IMR-90 (cell line): ENCODE measurements around the gene OTULINL. TPM values are rescaled to one million over a fixed set of nuclear protein-coding genes. Genes with fewer than 3 reads are reported as not detected.

Source experiments
- ATAC-seq: fragments of 200-7000 bp; cut with Tn5 transposase; 2 replicates; pipeline ENCODE4 v1.9.1; 2020; ENCODE audit warnings: low read depth, mild to moderate bottlenecking, moderate library complexity
- BruUV-seq: library from RNA; stranded (reverse); fragments of 400-500 nt; replicated peaks from 2 replicates; lab custom pipeline; 2021; lab: Mats Ljungman, UMichigan
- CTCF ChIA-PET: fragments of 300-600 bp; formaldehyde crosslinking; extraction: SDS; loops from one replicate; lab custom pipeline; 2021; ENCODE audit warnings: antibody characterized with exemption; lab: Yijun Ruan, JAX
- POLR2A ChIA-PET: fragments of 300-600 bp; sonication (Branson Sonifier 250); formaldehyde crosslinking; loops from one replicate; lab custom pipeline; 2022; ENCODE audit warnings: antibody characterized with exemption; ENCODE audit not compliant: unreplicated experiment; lab: Charles Lee
- DNase-seq: peaks from one replicate; pipeline ENCODE4 v3.0.0; 2013
- H2AFZ ChIP-seq: replicated peaks from 2 replicates; pipeline ENCODE3; 2013; ENCODE audit warnings: low read length, mild to moderate bottlenecking; ENCODE audit not compliant: poor library complexity
- H2AK5ac ChIP-seq: 2 replicates; pipeline ENCODE4 v1.6.1; 2013; ENCODE audit warnings: low read depth, low read length, inconsistent platforms
- H2AK9ac ChIP-seq: replicated peaks from 2 replicates; pipeline ENCODE3; 2013; ENCODE audit warnings: mild to moderate bottlenecking, low read depth, low read length, moderate library complexity; ENCODE audit not compliant: poor library complexity
- H2BK120ac ChIP-seq: 2 replicates; pipeline ENCODE4 v1.6.1; 2013; ENCODE audit warnings: low read depth, low read length, inconsistent platforms
- H2BK15ac ChIP-seq: 3 replicates; pipeline ENCODE4 v1.6.1; 2013; ENCODE audit warnings: low read depth, low read length, inconsistent platforms
- H2BK20ac ChIP-seq: 2 replicates; pipeline ENCODE4 v1.6.1; 2013; ENCODE audit warnings: low read depth, mild to moderate bottlenecking, inconsistent platforms, low read length, moderate library complexity
- H2BK5ac ChIP-seq: 2 replicates; pipeline ENCODE4 v1.6.1; 2013; ENCODE audit warnings: mild to moderate bottlenecking, low read depth, low read length, inconsistent platforms; ENCODE audit not compliant: poor library complexity, severe bottlenecking
- H3K14ac ChIP-seq: replicated peaks from 2 replicates; pipeline ENCODE4 v1.6.1; 2013; ENCODE audit warnings: low read depth, low read length, inconsistent platforms
- H3K18ac ChIP-seq: 2 replicates; pipeline ENCODE4 v1.6.1; 2013; ENCODE audit warnings: low read depth, low read length, control low read depth
- H3K23ac ChIP-seq: 2 replicates; pipeline ENCODE4 v1.6.1; 2013; ENCODE audit warnings: low read depth, low read length, inconsistent platforms
- H3K27ac ChIP-seq: 2 replicates; pipeline ENCODE4 v1.5.1; 2013; ENCODE audit warnings: mild to moderate bottlenecking, control low read depth, low read length; ENCODE audit not compliant: insufficient read depth
- H3K27me3 ChIP-seq: 2 replicates; pipeline ENCODE4 v1.6.1; 2013; ENCODE audit warnings: low read length; ENCODE audit not compliant: control insufficient read depth, insufficient read depth
- H3K36me3 ChIP-seq: 2 replicates; pipeline ENCODE4 v1.6.1; 2013; ENCODE audit warnings: low read length, mixed read lengths; ENCODE audit not compliant: control insufficient read depth, insufficient read depth
- H3K4ac ChIP-seq: 2 replicates; pipeline ENCODE4 v1.6.1; 2013; ENCODE audit warnings: low read depth, low read length, inconsistent platforms
- H3K4me1 ChIP-seq: 2 replicates; pipeline ENCODE4 v1.6.1; 2013; ENCODE audit warnings: low read length, mixed read lengths; ENCODE audit not compliant: control insufficient read depth, insufficient read depth
- H3K4me2 ChIP-seq: 2 replicates; pipeline ENCODE4 v1.6.1; 2013; ENCODE audit warnings: low read depth, mild to moderate bottlenecking, control low read depth, low read length, moderate library complexity
- H3K4me3 ChIP-seq: 2 replicates; pipeline ENCODE4 v1.5.1; 2013; ENCODE audit warnings: low read depth, mild to moderate bottlenecking, control low read depth, low read length, moderate library complexity; ENCODE audit not compliant: insufficient read depth
- H3K56ac ChIP-seq: 2 replicates; pipeline ENCODE4 v1.6.1; 2013; ENCODE audit warnings: low read length, inconsistent platforms; ENCODE audit not compliant: insufficient read depth; ENCODE audit errors: extremely low read depth
- H3K79me1 ChIP-seq, 2 experiments: 2 replicates each; pipeline ENCODE4 v1.6.1; 2013; ENCODE audit warnings: low read length in 2 of 2, inconsistent platforms in 1 of 2, low read depth in 1 of 2
- H3K9ac ChIP-seq: 2 replicates; pipeline ENCODE4 v1.6.1; 2013; ENCODE audit warnings: low read depth, low read length, control low read depth
- H3K9me1 ChIP-seq: 2 replicates; pipeline ENCODE4 v1.6.1; 2013; ENCODE audit warnings: low read length, inconsistent platforms; ENCODE audit not compliant: insufficient read depth
- H3K9me3 ChIP-seq: 2 replicates; pipeline ENCODE4 v1.6.1; 2013; ENCODE audit warnings: low read length; ENCODE audit not compliant: control insufficient read depth, insufficient read depth
- H4K20me1 ChIP-seq: 2 replicates; pipeline ENCODE4 v1.6.1; 2013; ENCODE audit warnings: low read length, inconsistent platforms; ENCODE audit not compliant: insufficient read depth
- H4K5ac ChIP-seq: 2 replicates; pipeline ENCODE4 v1.6.1; 2013; ENCODE audit warnings: mild to moderate bottlenecking, low read depth, low read length, control low read depth
- H4K8ac ChIP-seq, 2 experiments: 2 replicates each; pipeline ENCODE4 v1.6.1; 2013; ENCODE audit warnings: low read depth in 2 of 2, low read length in 2 of 2, control low read depth in 1 of 2, inconsistent platforms in 1 of 2
- H4K91ac ChIP-seq: 2 replicates; pipeline ENCODE4 v1.6.1; 2013; ENCODE audit warnings: low read depth, low read length, inconsistent platforms; ENCODE audit not compliant: insufficient read depth
- BHLHE40 ChIP-seq: fragments of 150-350 bp; IDR thresholded peaks from 2 replicates; pipeline ENCODE4 v1.6.1; 2016; ENCODE audit warnings: mild to moderate bottlenecking, low read depth, low read length
- MXI1 ChIP-seq: IDR thresholded peaks from 2 replicates; pipeline ENCODE4 v1.6.1; 2012; ENCODE audit warnings: low read depth, mild to moderate bottlenecking, low read length, moderate library complexity, borderline replicate concordance
- RAD21 ChIP-seq: IDR thresholded peaks from 2 replicates; pipeline ENCODE4 v1.6.1; 2012; ENCODE audit warnings: low read length, improper control_type of control experiment
- RFX5 ChIP-seq: IDR thresholded peaks from 2 replicates; pipeline ENCODE4 v1.8.0; 2012; ENCODE audit warnings: low read depth, mild to moderate bottlenecking, low read length, moderate library complexity
- SMC3 ChIP-seq: fragments of 150-350 bp; IDR thresholded peaks from 2 replicates; pipeline ENCODE4 v1.6.1; 2016; ENCODE audit warnings: low read depth, mild to moderate bottlenecking, antibody characterized with exemption, low read length, moderate library complexity
- WGBS, 2 experiments: methylation state at CpG; one replicate each; pipeline versions ENCODE4 v1.1.5 to v1.1.7; 2013; ENCODE audit warnings: missing lambda C conversion rate in 2 of 2; ENCODE audit not compliant: insufficient read length in 1 of 2; ENCODE audit errors: extremely low coverage in 2 of 2; 5-methylcytosine and 5-hydroxymethylcytosine counted together
- dilution Hi-C: fragments of 300-500 bp; cut with HindIII; formaldehyde crosslinking; loops from one replicate; pipeline ENCODE4 v1.14.3; 2018; ENCODE audit warnings: low sequenced_read_pairs; ENCODE audit not compliant: unreplicated experiment
- in situ Hi-C: fragments of 300-500 bp; cut with MboI; formaldehyde crosslinking; loops from 3 replicates; pipeline ENCODE4 v1.14.3; 2019; ENCODE audit warnings: low sequenced_read_pairs, inconsistent platforms, mixed read lengths
- intact Hi-C: fragments of 100-400 bp; cut with micrococcal nuclease; formaldehyde crosslinking; loops from 2 replicates; pipeline ENCODE4 v1.10.0; 2022
- polyA plus RNA-seq, 3 experiments: library from polyadenylated mRNA; depleted of rRNA; stranded (reverse); fragments of >200 nt; gene quantifications; 2 replicates each; pipeline ENCODE4 v1.2.3, GENCODE V29; 2012; ENCODE audit warnings: low replicate concordance in 1 of 3
- total RNA-seq: library from RNA; depleted of rRNA; stranded (reverse); fragments of >200 nt; gene quantifications from 2 replicates; pipeline ENCODE4 v1.2.3, GENCODE V29; 2012
- TF ChIP-seq, protein P1 (sequence below): fragments of 150-350 bp; IDR thresholded peaks from 2 replicates; pipeline ENCODE4 v1.6.1; 2017; ENCODE audit warnings: mild to moderate bottlenecking, antibody characterized with exemption, low read length, low read depth
- TF ChIP-seq, protein P2 (sequence below): conservative IDR thresholded peaks from 2 replicates; pipeline ENCODE4 v1.5.1; 2012; ENCODE audit warnings: mild to moderate bottlenecking, low read depth, low read length, improper control_type of control experiment

OTULINL gene
- total and polyA plus RNA-seq, 2 of the 4 experiments (the other 2 are of a cell fraction): 0.09 to 0.18 TPM

- TF ChIP-seq RFX5 (no peak), BHLHE40 (no peak), SMC3 (no peak), RAD21 (no peak), MXI1 (no peak)
- TF ChIP-seq, protein P1, sequence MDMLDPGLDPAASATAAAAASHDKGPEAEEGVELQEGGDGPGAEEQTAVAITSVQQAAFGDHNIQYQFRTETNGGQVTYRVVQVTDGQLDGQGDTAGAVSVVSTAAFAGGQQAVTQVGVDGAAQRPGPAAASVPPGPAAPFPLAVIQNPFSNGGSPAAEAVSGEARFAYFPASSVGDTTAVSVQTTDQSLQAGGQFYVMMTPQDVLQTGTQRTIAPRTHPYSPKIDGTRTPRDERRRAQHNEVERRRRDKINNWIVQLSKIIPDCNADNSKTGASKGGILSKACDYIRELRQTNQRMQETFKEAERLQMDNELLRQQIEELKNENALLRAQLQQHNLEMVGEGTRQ: no peak
- TF ChIP-seq, protein P2, sequence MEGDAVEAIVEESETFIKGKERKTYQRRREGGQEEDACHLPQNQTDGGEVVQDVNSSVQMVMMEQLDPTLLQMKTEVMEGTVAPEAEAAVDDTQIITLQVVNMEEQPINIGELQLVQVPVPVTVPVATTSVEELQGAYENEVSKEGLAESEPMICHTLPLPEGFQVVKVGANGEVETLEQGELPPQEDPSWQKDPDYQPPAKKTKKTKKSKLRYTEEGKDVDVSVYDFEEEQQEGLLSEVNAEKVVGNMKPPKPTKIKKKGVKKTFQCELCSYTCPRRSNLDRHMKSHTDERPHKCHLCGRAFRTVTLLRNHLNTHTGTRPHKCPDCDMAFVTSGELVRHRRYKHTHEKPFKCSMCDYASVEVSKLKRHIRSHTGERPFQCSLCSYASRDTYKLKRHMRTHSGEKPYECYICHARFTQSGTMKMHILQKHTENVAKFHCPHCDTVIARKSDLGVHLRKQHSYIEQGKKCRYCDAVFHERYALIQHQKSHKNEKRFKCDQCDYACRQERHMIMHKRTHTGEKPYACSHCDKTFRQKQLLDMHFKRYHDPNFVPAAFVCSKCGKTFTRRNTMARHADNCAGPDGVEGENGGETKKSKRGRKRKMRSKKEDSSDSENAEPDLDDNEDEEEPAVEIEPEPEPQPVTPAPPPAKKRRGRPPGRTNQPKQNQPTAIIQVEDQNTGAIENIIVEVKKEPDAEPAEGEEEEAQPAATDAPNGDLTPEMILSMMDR: no peak
- Histone ChIP-seq H3K9me3 (no peaks in the 10 kb centered on the region), H3K23ac (no peak overlapping the region), H4K8ac (no peak overlapping the region), H2AK5ac (no peak overlapping the region), H2AK9ac (no peak overlapping the region), H3K14ac (no peak overlapping the region), H2BK5ac (no peak overlapping the region), H3K4ac (no peak overlapping the region), H2BK20ac (no peak overlapping the region), H3K9ac (no peak overlapping the region), H3K18ac (no peak overlapping the region), H4K91ac (no peak overlapping the region), H3K79me1 (no peaks in the 10 kb centered on the region), H2BK15ac (no peak overlapping the region), H3K56ac (no peak overlapping the region), H2BK120ac (no peak overlapping the region), H3K4me1 (no peaks in the 10 kb centered on the region), H2AFZ (no peak overlapping the region), H3K27ac (no peak overlapping the region), H3K9me1 (no peaks in the 10 kb centered on the region; the same call in 1 of the 2 replicates), H4K5ac (no peak overlapping the region), H4K20me1 (no peaks in the 10 kb centered on the region), H3K36me3 (no peaks in the 10 kb centered on the region), H3K4me3 (no peak overlapping the region), H3K27me3 (peaks cover 31% of the 10 kb centered on the region), H3K4me2 (no peak overlapping the region)
- WGBS, 2 experiments: 71% methylated on average over 3 of the region's 5 CpGs; no CpG with 5 or more reads in 1 of the 2 experiments
- DNase-seq: no peak
- CTCF ChIA-PET: interaction anchor here (1.3 kb wide), 1 partner anchor 34 kb away, joined by 5 read pairs; no protein-coding TSS in a partner anchor
- no TSS peak for BruUV-seq
- POLR2A ChIA-PET: no interaction called here
- in situ Hi-C loops (no loop called here), dilution Hi-C loops (no loop called here), intact Hi-C loops (no loop called here)
- ATAC-seq: no peak
Measured at GRCh38 chr5:14614490-14614889, 32.9 kb downstream of the OTULINL start.
